T-cell (primary cell): ENCODE results near the gene CD58. TPM values are rescaled to one million over a fixed set of nuclear protein-coding genes. Genes with fewer than 3 reads are reported as not detected.

Source experiments
- ATAC-seq, 4 experiments: fragments of 200-7000 bp in 3 of 4; fragments of 150-1000 bp in 1 of 4; cut with Tn5 transposase; replicated peaks in 1 of 4; 1 replicate in 3 of 4; 2 replicates in 1 of 4; pipeline ENCODE4 v1.10.0; 2021; ENCODE audit warnings: moderate library complexity in 3 of 4, mild to moderate bottlenecking in 2 of 4, moderate number of reproducible peaks in 1 of 4
- CTCF ChIA-PET, 2 donors: fragments of 300-600 bp; sonication (Branson Sonifier 250); formaldehyde crosslinking; loops; one replicate each; lab custom pipeline; 2022; ENCODE audit warnings: antibody characterized with exemption in 2 of 2; lab: Charles Lee
- POLR2A ChIA-PET, 2 donors: fragments of 300-600 bp; sonication (Branson Sonifier 250); formaldehyde crosslinking; loops; one replicate each; lab custom pipeline; 2022; ENCODE audit warnings: antibody characterized with exemption in 2 of 2; lab: Charles Lee
- DNase-seq, 35 experiments: peaks; one replicate each; pipeline versions ENCODE4 v3.0.0 to v3.0.0-alpha.2; 2013 to 2023
- H3K27ac ChIP-seq: one replicate; pipeline ENCODE4 v1.5.1; 2013; ENCODE audit warnings: low read length
- H3K27me3 ChIP-seq, 2 experiments: replicated peaks in 1 of 2; 1 replicate in 1 of 2; 2 replicates in 1 of 2; pipeline versions ENCODE4 v1.6.1 to v1.7.0; 2013; ENCODE audit warnings: low read length in 1 of 2, mixed read lengths in 1 of 2; ENCODE audit not compliant: control insufficient read depth in 2 of 2, insufficient read depth in 2 of 2; ENCODE audit errors: extremely low read depth in 1 of 2
- H3K36me3 ChIP-seq, 2 donors: 1 replicate in 1 of 2; 2 replicates in 1 of 2; pipeline versions ENCODE4 v1.6.1 to v1.7.0; 2013; ENCODE audit warnings: low read length in 1 of 2; ENCODE audit not compliant: control insufficient read depth in 2 of 2, insufficient read depth in 1 of 2; ENCODE audit errors: extremely low read depth in 1 of 2
- H3K4me1 ChIP-seq, 2 experiments: 1 replicate in 1 of 2; 2 replicates in 1 of 2; pipeline versions ENCODE4 v1.6.1 to v1.7.0; 2013; ENCODE audit warnings: low read length in 2 of 2, mixed read lengths in 1 of 2; ENCODE audit not compliant: insufficient read depth in 2 of 2, control insufficient read depth in 1 of 2; ENCODE audit errors: extremely low read depth in 1 of 2
- H3K4me3 ChIP-seq, 2 donors: 1 replicate in 1 of 2; 2 replicates in 1 of 2; pipeline versions ENCODE4 v1.5.1 to v1.7.0; 2013; ENCODE audit warnings: mild to moderate bottlenecking in 2 of 2, low read length in 1 of 2, moderate library complexity in 1 of 2; ENCODE audit not compliant: control insufficient read depth in 1 of 2; ENCODE audit errors: extremely low read depth in 1 of 2
- H3K9me3 ChIP-seq: 2 replicates; pipeline ENCODE4 v1.7.0; 2013
- H3K27ac Mint-ChIP-seq, 2 donors: one replicate each; pipeline ENCODE4 v1.8.0; 2020 to 2021; ENCODE audit warnings: mild to moderate bottlenecking in 2 of 2, mixed read lengths in 2 of 2
- H3K27me3 Mint-ChIP-seq, 2 donors: one replicate each; pipeline ENCODE4 v1.8.0; 2021 to 2022; ENCODE audit warnings: mixed read lengths in 2 of 2
- H3K36me3 Mint-ChIP-seq: one replicate; pipeline ENCODE4 v1.8.0; 2021; ENCODE audit warnings: mixed read lengths
- H3K4me1 Mint-ChIP-seq, 3 donors: one replicate each; pipeline ENCODE4 v1.8.0; 2020 to 2022; ENCODE audit warnings: mixed read lengths in 3 of 3, mild to moderate bottlenecking in 1 of 3
- H3K4me3 Mint-ChIP-seq, 3 donors: one replicate each; pipeline ENCODE4 v1.8.0; 2020 to 2022; ENCODE audit warnings: mild to moderate bottlenecking in 3 of 3, mixed read lengths in 3 of 3, moderate library complexity in 3 of 3
- H3K9me3 Mint-ChIP-seq, 3 donors: one replicate each; pipeline ENCODE4 v1.8.0; 2020 to 2022; ENCODE audit warnings: mixed read lengths in 3 of 3
- WGBS: methylation state at CpG from one replicate; pipeline ENCODE4 v1.1.5; 2013; ENCODE audit warnings: missing lambda C conversion rate; ENCODE audit not compliant: insufficient coverage; 5-methylcytosine and 5-hydroxymethylcytosine counted together
- total RNA-seq, 35 experiments: library from RNA in 6 of 35; stranded (reverse) in 6 of 35; fragments of 120-200 nt in 1 of 35; gene quantifications; one replicate each; pipeline versions ENCODE4 v1.2.1 to v1.2.4 and lab custom pipeline; 2013 to 2026

The CD58 gene
- total RNA-seq, 5 donors from 2014 or later (not counting 1 experiment from before 2014, with no cell fraction given): 8.9 to 20.5 (median 16.9) TPM

- Histone ChIP-seq H3K4me3 (no peak overlapping the region), H3K36me3 (no peaks in the 10 kb centered on the region), H3K27ac (no peak overlapping the region), H3K4me1 (no peaks in the 10 kb centered on the region), H3K9me3 (no peaks in the 10 kb centered on the region), H3K27me3 (peaks cover 0 to 4% of the 10 kb centered on the region in 2 experiments)
- Mint-ChIP-seq H3K4me3 (no peak overlapping the region), H3K27me3 (peaks cover 1 to 10% of the 10 kb centered on the region in 2 donors), H3K36me3 (no peaks in the 10 kb centered on the region), H3K9me3 (peaks cover 0 to 4% (median 0%) of the 10 kb centered on the region in 3 donors), H3K4me1 (no peaks in the 10 kb centered on the region), H3K27ac (no peak overlapping the region)
- 100% methylated on average over 1 of the region's 2 CpGs for WGBS
- no peak for ATAC-seq
- DNase-seq: no peak
- ChIA-PET CTCF (interaction anchor here in 1 of 2 donors (0.7 kb wide), 1 partner anchor 81 kb away, joined by 3 read pairs; no protein-coding TSS in a partner anchor), POLR2A (interaction anchor here in 1 of 2 donors (0.7 kb wide), 1 partner anchor 301 kb away, joined by 3 read pairs; no protein-coding TSS in a partner anchor)
These were observed 103.8 kb downstream of the CD58 start for GRCh38 chr1:116466810-116467557.

GRCh38 chr1:116465845-116466685 lies 104.8 kb downstream of the CD58 start:
- Histone ChIP-seq H3K27ac (no peak overlapping the region), H3K36me3 (no peaks in the 10 kb centered on the region), H3K27me3 (no peaks in the 10 kb centered on the region), H3K9me3 (no peaks in the 10 kb centered on the region), H3K4me3 (no peak overlapping the region), H3K4me1 (no peaks in the 10 kb centered on the region)
- Mint-ChIP-seq H3K36me3 (no peaks in the 10 kb centered on the region), H3K4me3 (no peak overlapping the region), H3K27me3 (peaks cover 1 to 5% of the 10 kb centered on the region in 2 donors), H3K9me3 (peaks cover 0 to 4% (median 0%) of the 10 kb centered on the region in 3 donors), H3K27ac (no peak overlapping the region), H3K4me1 (no peaks in the 10 kb centered on the region)
- ChIA-PET CTCF (no interaction called here), POLR2A (no interaction called here)
- WGBS: 91% methylated on average over 6 of the region's 10 CpGs
- DNase-seq (no peak), ATAC-seq (no peak)

GRCh38 chr1:116465477-116465844 lies 105.4 kb downstream of the CD58 start:
- DNase-seq: no peak
- H3K27me3 Mint-ChIP-seq: peaks cover 1 to 5% of the 10 kb centered on the region in 2 donors
- POLR2A ChIA-PET: no interaction called here
- H3K4me1 Mint-ChIP-seq: no peaks in the 10 kb centered on the region
- CTCF ChIA-PET: no interaction called here
- no peaks in the 10 kb centered on the region for H3K4me1 ChIP-seq
- no peak overlapping the region for H3K27ac Mint-ChIP-seq
- H3K9me3 ChIP-seq: no peaks in the 10 kb centered on the region
- H3K36me3 Mint-ChIP-seq: no peaks in the 10 kb centered on the region
- no peak overlapping the region for H3K4me3 ChIP-seq
- H3K27ac ChIP-seq: no peak overlapping the region
- H3K9me3 Mint-ChIP-seq: peaks cover 0 to 4% (median 0%) of the 10 kb centered on the region in 3 donors
- H3K27me3 ChIP-seq: no peaks in the 10 kb centered on the region
- 87% methylated on average over 4 of the region's 4 CpGs for WGBS
- H3K36me3 ChIP-seq: no peaks in the 10 kb centered on the region
- no peak for ATAC-seq
- no peak overlapping the region for H3K4me3 Mint-ChIP-seq

Other genes with a start within 250 kb of the CD58 start
- 100 to 1,000 TPM; 230 to 292 (median 266) TPM for gene ATP1A1, start 197.8 kb downstream of the CD58 start, total RNA-seq
- under 1 TPM in 4 of 5 donors, not detected in 1; 0.05 to 0.30 (median 0.24) TPM for gene IGSF3, start 96.7 kb upstream of the CD58 start, total RNA-seq
- gene CD2, start 183.4 kb upstream of the CD58 start, total RNA-seq: 100 to 1,000 TPM; 119 to 209 (median 158) TPM